AG09319 (cell line): ENCODE results near the gene DOCK10.

Experiments used
- DNase-seq: peaks from one replicate; pipeline ENCODE4 v3.0.0-alpha.2; 2010; ENCODE audit warnings: low read depth; ENCODE audit errors: extremely low read depth
- TF ChIP-seq, protein P1 (sequence below): IDR thresholded peaks from 2 replicates; pipeline ENCODE4 v1.5.1; 2011; ENCODE audit warnings: low read depth, mild to moderate bottlenecking, inconsistent platforms, low read length, moderate library complexity

Gene DOCK10

GRCh38 chr2:224976629-224977525, 65.4 kb downstream of the DOCK10 start:
- TF ChIP-seq, protein P1, sequence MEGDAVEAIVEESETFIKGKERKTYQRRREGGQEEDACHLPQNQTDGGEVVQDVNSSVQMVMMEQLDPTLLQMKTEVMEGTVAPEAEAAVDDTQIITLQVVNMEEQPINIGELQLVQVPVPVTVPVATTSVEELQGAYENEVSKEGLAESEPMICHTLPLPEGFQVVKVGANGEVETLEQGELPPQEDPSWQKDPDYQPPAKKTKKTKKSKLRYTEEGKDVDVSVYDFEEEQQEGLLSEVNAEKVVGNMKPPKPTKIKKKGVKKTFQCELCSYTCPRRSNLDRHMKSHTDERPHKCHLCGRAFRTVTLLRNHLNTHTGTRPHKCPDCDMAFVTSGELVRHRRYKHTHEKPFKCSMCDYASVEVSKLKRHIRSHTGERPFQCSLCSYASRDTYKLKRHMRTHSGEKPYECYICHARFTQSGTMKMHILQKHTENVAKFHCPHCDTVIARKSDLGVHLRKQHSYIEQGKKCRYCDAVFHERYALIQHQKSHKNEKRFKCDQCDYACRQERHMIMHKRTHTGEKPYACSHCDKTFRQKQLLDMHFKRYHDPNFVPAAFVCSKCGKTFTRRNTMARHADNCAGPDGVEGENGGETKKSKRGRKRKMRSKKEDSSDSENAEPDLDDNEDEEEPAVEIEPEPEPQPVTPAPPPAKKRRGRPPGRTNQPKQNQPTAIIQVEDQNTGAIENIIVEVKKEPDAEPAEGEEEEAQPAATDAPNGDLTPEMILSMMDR, result no peak
- DNase-seq, result no peak

DNA sequence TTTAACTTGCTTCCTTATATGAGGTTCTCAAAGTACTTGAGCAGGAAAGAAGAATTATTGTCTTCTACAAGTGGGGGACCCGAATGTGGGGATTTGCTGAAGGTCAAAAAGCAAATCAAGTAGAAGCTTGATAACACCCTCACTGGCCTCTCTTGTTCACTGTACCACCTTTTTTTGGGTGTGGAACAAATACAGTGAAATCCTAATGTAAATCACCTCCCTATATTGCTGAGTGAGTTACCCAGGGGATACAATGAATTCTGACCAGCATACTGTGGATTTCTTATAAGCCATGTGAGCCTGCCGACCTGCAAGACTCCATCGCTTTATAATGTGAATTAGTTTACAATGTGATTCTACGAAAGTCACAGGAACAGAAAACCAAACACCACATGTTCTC, 66.5 kb downstream of the DOCK10 start:
- TF ChIP-seq, protein P1, result no peak
- no peak for DNase-seq

- TF ChIP-seq, protein P1, result no peak
Observed at GRCh38 chr2:224973112-224974016, 68.9 kb downstream of the DOCK10 start.

GRCh38 chr2:224971214-224971613, 71.1 kb downstream of the DOCK10 start:
- no peak for DNase-seq
- TF ChIP-seq, protein P1, result no peak

More at GRCh38 chr2:224973112-224974016, 68.9 kb downstream of the DOCK10 start:
- DNase-seq, result no peak

GRCh38 chr2:224970311-224970710, 72.0 kb downstream of the DOCK10 start:
- no peak for DNase-seq
- TF ChIP-seq, protein P1, result no peak

DNA sequence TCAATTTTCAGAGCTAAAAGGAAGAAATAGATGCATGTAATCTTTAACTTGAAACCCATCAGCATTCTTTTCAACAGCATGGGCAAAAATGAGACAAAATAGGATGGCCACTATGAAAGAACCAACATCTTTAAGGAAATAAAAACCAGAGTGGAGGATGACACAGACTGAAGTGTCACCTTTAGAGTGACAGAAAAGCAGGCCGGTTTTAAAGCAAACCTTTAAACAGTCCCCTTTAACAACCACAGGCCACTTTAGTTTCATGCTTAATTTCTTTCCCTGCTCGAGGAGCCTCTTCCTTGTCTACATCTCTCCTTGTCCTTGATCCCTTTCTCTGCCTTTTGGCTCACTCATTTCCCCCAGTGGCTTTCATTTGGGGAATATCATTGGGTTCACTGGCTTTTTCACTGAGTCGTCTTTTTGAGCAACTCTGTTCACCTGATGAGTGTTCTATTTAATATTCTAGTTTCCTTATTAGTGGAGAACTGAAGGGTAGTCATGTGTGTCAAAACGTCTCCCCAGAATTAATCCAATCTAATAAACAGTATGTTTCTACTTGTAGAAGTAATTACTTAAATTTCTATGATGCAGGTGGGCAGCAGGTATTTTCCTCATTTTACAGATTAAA, 72.5 kb downstream of the DOCK10 start:
- TF ChIP-seq, protein P1, result no peak
- DNase-seq, result no peak
